ENCODE measurements around the gene TRAF5.

Gene TRAF5

DNA sequence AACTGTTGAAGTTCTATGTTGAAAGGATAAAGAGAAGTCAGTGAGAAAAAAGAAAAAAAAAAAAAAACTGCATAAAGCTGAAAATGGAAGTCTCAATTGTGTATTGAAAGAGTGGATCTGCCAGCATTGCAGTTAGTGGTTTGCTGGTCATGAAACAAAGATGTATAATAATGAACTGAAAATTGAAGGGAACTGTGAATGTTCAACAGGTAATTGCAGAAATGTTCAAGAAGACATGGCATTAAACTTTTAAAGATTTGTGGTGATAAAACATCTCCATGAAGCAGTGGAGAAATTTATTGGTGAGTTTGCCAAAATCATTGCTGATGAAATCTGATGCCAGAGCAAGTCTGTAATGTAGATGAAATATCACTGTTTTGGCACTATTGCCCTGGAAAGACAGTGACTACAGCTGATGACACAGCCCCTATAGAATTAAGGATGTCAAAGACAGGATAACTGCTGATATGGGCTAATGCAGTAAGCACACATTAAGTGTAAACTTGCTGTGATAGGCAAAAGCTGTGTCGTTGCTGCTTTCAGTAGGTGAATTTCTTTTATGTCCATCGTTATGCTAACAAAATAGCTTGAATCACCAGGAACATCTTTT is 94.3 kb downstream of the TRAF5 start:
- no peak overlapping the region for H3K4me3 ChIP-seq (ENCODE audit: low read depth, low read length)
- TF ChIP-seq, protein P1, sequence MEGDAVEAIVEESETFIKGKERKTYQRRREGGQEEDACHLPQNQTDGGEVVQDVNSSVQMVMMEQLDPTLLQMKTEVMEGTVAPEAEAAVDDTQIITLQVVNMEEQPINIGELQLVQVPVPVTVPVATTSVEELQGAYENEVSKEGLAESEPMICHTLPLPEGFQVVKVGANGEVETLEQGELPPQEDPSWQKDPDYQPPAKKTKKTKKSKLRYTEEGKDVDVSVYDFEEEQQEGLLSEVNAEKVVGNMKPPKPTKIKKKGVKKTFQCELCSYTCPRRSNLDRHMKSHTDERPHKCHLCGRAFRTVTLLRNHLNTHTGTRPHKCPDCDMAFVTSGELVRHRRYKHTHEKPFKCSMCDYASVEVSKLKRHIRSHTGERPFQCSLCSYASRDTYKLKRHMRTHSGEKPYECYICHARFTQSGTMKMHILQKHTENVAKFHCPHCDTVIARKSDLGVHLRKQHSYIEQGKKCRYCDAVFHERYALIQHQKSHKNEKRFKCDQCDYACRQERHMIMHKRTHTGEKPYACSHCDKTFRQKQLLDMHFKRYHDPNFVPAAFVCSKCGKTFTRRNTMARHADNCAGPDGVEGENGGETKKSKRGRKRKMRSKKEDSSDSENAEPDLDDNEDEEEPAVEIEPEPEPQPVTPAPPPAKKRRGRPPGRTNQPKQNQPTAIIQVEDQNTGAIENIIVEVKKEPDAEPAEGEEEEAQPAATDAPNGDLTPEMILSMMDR (IDR thresholded peaks at IDR 0.05; ENCODE audit: low read depth, low read length) = no peak
- no peak for DNase-seq
- no peaks in the 10 kb centered on the region for H3K27me3 ChIP-seq (ENCODE audit: insufficient read depth, low read depth, severe bottlenecking)
- H3K9me3 ChIP-seq (ENCODE audit: severe bottlenecking) = no peaks in the 10 kb centered on the region
- no peak overlapping the region for H3K27ac ChIP-seq
- no peaks in the 10 kb centered on the region for H3K36me3 ChIP-seq

DNA sequence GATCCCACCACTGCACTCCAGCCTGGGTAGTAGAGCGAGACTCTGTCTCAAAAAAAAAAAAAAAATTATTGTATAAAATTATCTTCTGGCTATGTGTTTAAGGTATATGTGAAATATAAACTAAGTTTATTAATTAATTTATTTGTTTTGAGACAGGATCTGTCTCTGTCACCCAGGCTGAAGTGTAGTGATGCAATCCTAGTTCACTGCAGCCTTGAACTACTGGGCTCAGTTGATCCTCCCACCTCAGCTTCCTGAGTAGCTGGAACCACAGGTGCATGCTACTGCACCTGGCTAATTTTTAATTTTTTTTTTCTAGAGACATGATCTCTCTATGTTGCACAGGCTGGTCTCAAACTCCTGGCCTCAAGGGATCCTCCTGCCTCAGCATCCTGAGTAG is 97.4 kb downstream of the TRAF5 start:
- no peak for DNase-seq
- Histone ChIP-seq H3K27me3 (ENCODE audit: insufficient read depth, low read depth, severe bottlenecking) (no peaks in the 10 kb centered on the region), H3K36me3 (no peaks in the 10 kb centered on the region), H3K9me3 (ENCODE audit: severe bottlenecking) (no peaks in the 10 kb centered on the region), H3K4me3 (ENCODE audit: low read depth, low read length) (no peak overlapping the region), H3K27ac (no peak overlapping the region)
- TF ChIP-seq, protein P1 (IDR thresholded peaks at IDR 0.05; ENCODE audit: low read depth, low read length) = no peak

Measured in WERI-Rb-1 (cell line).